A549 (cell line): Measurements from ENCODE around the gene VPS35L. TPM values are rescaled to one million over a fixed set of nuclear protein-coding genes. Genes with fewer than 3 reads are reported as not detected.

Experiments used
- ATAC-seq, 2 experiments: fragments of 200-7000 bp in 1 of 2; fragments of >200 bp in 1 of 2; cut with Nextera tagmentation in 1 of 2; cut with Tn5 transposase in 1 of 2; 3 replicates each; pipeline versions ENCODE4 v1.8.0 to v1.9.1; 2018 to 2020; ENCODE audit warnings: mild to moderate bottlenecking in 1 of 2, moderate library complexity in 1 of 2
- CTCF ChIA-PET: fragments of 300-600 bp; sonication (Branson Sonifier 250); formaldehyde crosslinking; extraction: SDS; loops from one replicate; lab custom pipeline; 2021; ENCODE audit warnings: antibody characterized with exemption, inconsistent platforms; lab: Yijun Ruan, JAX
- POLR2A ChIA-PET: fragments of 350-600 bp; formaldehyde crosslinking; extraction: SDS; loops from one replicate; lab custom pipeline; 2021; ENCODE audit warnings: antibody characterized with exemption, inconsistent platforms; lab: Yijun Ruan, JAX
- DNase-seq, 2 experiments: peaks; one replicate each; pipeline versions ENCODE4 v3.0.0 to v3.0.0-alpha.2; 2011 to 2016; ENCODE audit warnings: low read depth in 1 of 2, low spot score in 1 of 2
- FAIRE-seq: peaks from 2 replicates; lab custom pipeline; 2011; peaks lifted over from hg19 to GRCh38; lab: Jason Lieb, UNC
- H3K27ac ChIP-seq, 2 experiments: fragments of >200 bp; sonication (Bioruptor Twin); formaldehyde crosslinking; 3 replicates each; pipeline ENCODE4 v1.5.1; 2016 to 2017
- H3K4me1 ChIP-seq: fragments of >200 bp; sonication (Bioruptor Twin); formaldehyde crosslinking; 3 replicates; pipeline ENCODE4 v1.6.1; 2016
- H3K4me2 ChIP-seq: fragments of >200 bp; sonication (Bioruptor Twin); formaldehyde crosslinking; 3 replicates; pipeline ENCODE4 v1.6.1; 2016
- H3K4me3 ChIP-seq: fragments of >200 bp; sonication (Bioruptor Twin); formaldehyde crosslinking; 3 replicates; pipeline ENCODE4 v1.5.1; 2016
- H3K9me3 ChIP-seq: fragments of >200 bp; sonication (Bioruptor Twin); formaldehyde crosslinking; 3 replicates; pipeline ENCODE4 v1.6.1; 2016
- BHLHE40 ChIP-seq: IDR thresholded peaks from 2 replicates; pipeline ENCODE4 v1.6.1; 2012; ENCODE audit warnings: low read depth, low read length, inconsistent platforms
- CBX2 ChIP-seq: fragments of 200-600 bp; sonication (generic); IDR thresholded peaks from 2 replicates; pipeline ENCODE4 v1.6.1; 2016; ENCODE audit warnings: low read depth, mild to moderate bottlenecking, borderline replicate concordance
- CEBPB ChIP-seq, 2 experiments: fragments of >200 bp in 1 of 2; sonication (Bioruptor Twin) in 1 of 2; formaldehyde crosslinking in 1 of 2; IDR thresholded peaks; 2 replicates each; pipeline ENCODE4 v1.6.1; 2012 to 2016
- CHD4 ChIP-seq: fragments of 200-600 bp; sonication (generic); IDR thresholded peaks from 2 replicates; pipeline ENCODE4 v1.6.1; 2016; ENCODE audit warnings: antibody characterized with exemption, mild to moderate bottlenecking, borderline replicate concordance
- EHF ChIP-seq: fragments of 250-450 bp; sonication (Bioruptor Pico); IDR thresholded peaks from 2 replicates; pipeline ENCODE4 v1.5.0; 2020; ENCODE audit warnings: mild to moderate bottlenecking
- ESRRA ChIP-seq: fragments of 150-350 bp; IDR thresholded peaks from 2 replicates; pipeline ENCODE4 v1.6.1; 2014; ENCODE audit warnings: mild to moderate bottlenecking, low read length, borderline replicate concordance
- HDAC2 ChIP-seq: fragments of 200-600 bp; sonication (generic); IDR thresholded peaks from 2 replicates; pipeline ENCODE4 v1.6.1; 2016
- HOXB13 ChIP-seq: fragments of 250-450 bp; sonication (Bioruptor Pico); IDR thresholded peaks from 2 replicates; pipeline ENCODE4 v1.5.0; 2020; ENCODE audit warnings: low read depth, mild to moderate bottlenecking, moderate library complexity
- JUN ChIP-seq, 2 experiments: fragments of >200 bp; sonication (Bioruptor Twin); formaldehyde crosslinking; IDR thresholded peaks; 2 replicates in 1 of 2; 3 replicates in 1 of 2; pipeline ENCODE4 v1.6.1; 2016 to 2017
- KDM5A ChIP-seq: fragments of 200-600 bp; sonication (generic); IDR thresholded peaks from 2 replicates; pipeline ENCODE4 v1.6.1; 2016; ENCODE audit warnings: antibody characterized with exemption, mild to moderate bottlenecking
- MAZ ChIP-seq: fragments of 150-350 bp; IDR thresholded peaks from 2 replicates; pipeline ENCODE4 v1.6.1; 2014; ENCODE audit warnings: antibody characterized with exemption, low read depth, low read length, borderline replicate concordance
- NFE2L2 ChIP-seq: fragments of 150-350 bp; conservative IDR thresholded peaks from 2 replicates; pipeline ENCODE4 v1.6.1; 2014; ENCODE audit warnings: low read length
- NPAS2 ChIP-seq: fragments of 250-450 bp; sonication (Bioruptor Pico); IDR thresholded peaks from 2 replicates; pipeline ENCODE4 v1.8.0; 2022; ENCODE audit warnings: mild to moderate bottlenecking, moderate library complexity, borderline replicate concordance
- NR3C1 ChIP-seq: fragments of >200 bp; sonication (Bioruptor Twin); formaldehyde crosslinking; IDR thresholded peaks from 3 replicates; pipeline ENCODE4 v1.6.1; 2017
- POLR2A ChIP-seq: IDR thresholded peaks from 2 replicates; pipeline ENCODE4 v1.6.1; 2012; ENCODE audit warnings: mild to moderate bottlenecking, low read length
- POLR2AphosphoS2 ChIP-seq: conservative IDR thresholded peaks from 2 replicates; pipeline ENCODE4 v1.6.1; 2012; ENCODE audit warnings: low read length, improper control_type of control experiment, inconsistent platforms
- RAD21 ChIP-seq, 2 experiments: fragments of >200 bp in 1 of 2; sonication (Bioruptor Twin) in 1 of 2; formaldehyde crosslinking in 1 of 2; IDR thresholded peaks in 1 of 2; conservative IDR thresholded peaks in 1 of 2; 2 replicates in 1 of 2; 3 replicates in 1 of 2; pipeline ENCODE4 v1.6.1; 2012 to 2018; ENCODE audit warnings: inconsistent platforms in 1 of 2
- RCOR1 ChIP-seq: fragments of 150-350 bp; IDR thresholded peaks from 2 replicates; pipeline ENCODE4 v1.6.1; 2014; ENCODE audit warnings: antibody characterized with exemption, low read length, low read depth
- RFX5 ChIP-seq: fragments of 450-650 bp; IDR thresholded peaks from 2 replicates; pipeline ENCODE4 v1.7.1; 2014; ENCODE audit warnings: antibody characterized with exemption, mild to moderate bottlenecking, moderate library complexity
- SMC3 ChIP-seq: fragments of >200 bp; sonication (Bioruptor Twin); formaldehyde crosslinking; IDR thresholded peaks from 3 replicates; pipeline ENCODE4 v1.6.1; 2018; ENCODE audit warnings: inconsistent platforms
- TFCP2L1 ChIP-seq: fragments of 250-450 bp; sonication (Bioruptor Pico); IDR thresholded peaks from 2 replicates; pipeline ENCODE4 v1.5.0; 2021; ENCODE audit warnings: mild to moderate bottlenecking
- TP53 ChIP-seq: fragments of 250-450 bp; sonication (Bioruptor Pico); IDR thresholded peaks from 2 replicates; pipeline ENCODE4 v1.5.0; 2021; ENCODE audit warnings: mild to moderate bottlenecking, moderate library complexity
- WGBS: methylation state at CpG from one replicate; pipeline ENCODE4 v1.1.6; 2017; ENCODE audit errors: missing lambda C conversion rate; 5-methylcytosine and 5-hydroxymethylcytosine counted together
- polyA plus RNA-seq, 4 experiments: library from polyadenylated mRNA; depleted of rRNA in 3 of 4; stranded (reverse); fragments of >200 nt; fragmentation: RNase III in 1 of 4; extraction: RNeasy Plus Mini Kit Qiagen cat#74134 plus additional on column Dnase treatment in 1 of 4; gene quantifications; 2 replicates in 3 of 4; 3 replicates in 1 of 4; pipeline ENCODE4 v1.2.3, GENCODE V29; 2011 to 2017
- TF ChIP-seq, protein P1 (sequence below): fragments of >200 bp; sonication (Bioruptor Twin); formaldehyde crosslinking; IDR thresholded peaks from 3 replicates; pipeline ENCODE4 v1.5.1; 2016
- TF ChIP-seq, protein P2 (sequence below): fragments of 250-450 bp; sonication (Bioruptor Pico); IDR thresholded peaks from 2 replicates; pipeline ENCODE4 v1.5.0; 2020; ENCODE audit warnings: low read depth, mild to moderate bottlenecking, moderate library complexity
- TF ChIP-seq, protein P3 (sequence below): fragments of >200 bp; sonication (Bioruptor Twin); formaldehyde crosslinking; IDR thresholded peaks from 3 replicates; pipeline ENCODE4 v1.6.1; 2016

Gene VPS35L
- polyA plus RNA-seq, 2 of the 4 experiments (the other 2 are of a cell fraction) = 38.4 to 47.7 TPM

DNA sequence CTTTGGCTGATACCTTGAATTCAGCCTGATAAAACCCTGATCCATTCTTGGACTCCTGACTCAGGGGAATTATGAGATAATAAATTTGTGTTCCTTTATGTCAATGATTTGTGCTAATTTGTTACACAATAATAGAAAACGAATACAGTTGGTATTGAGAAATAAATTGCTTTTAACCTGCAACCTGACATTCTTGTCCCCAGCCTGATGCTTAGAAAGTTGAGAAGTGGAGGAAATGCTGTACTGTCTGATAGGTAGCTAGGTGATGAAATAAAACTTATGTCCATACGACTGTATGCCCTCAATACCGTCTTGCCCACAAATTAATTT is 173.1 kb downstream of the VPS35L start (continued):
- no peak for TF ChIP-seq KDM5A
- no peak for TF ChIP-seq POLR2A
- TF ChIP-seq ESRRA = no peak
- no peak for TF ChIP-seq MAZ
- TF ChIP-seq EHF (CRISPR knock-in tag) = no peak
- no peak for TF ChIP-seq RAD21 (conservative IDR thresholded peaks at IDR 0.05 in 1 of 2, IDR thresholded peaks at IDR 0.05 in 1 of 2)
- TF ChIP-seq JUN (IDR thresholded peaks at IDR 0.05) = no peak
- TF ChIP-seq, all 56 proteins: peak for 0

DNA sequence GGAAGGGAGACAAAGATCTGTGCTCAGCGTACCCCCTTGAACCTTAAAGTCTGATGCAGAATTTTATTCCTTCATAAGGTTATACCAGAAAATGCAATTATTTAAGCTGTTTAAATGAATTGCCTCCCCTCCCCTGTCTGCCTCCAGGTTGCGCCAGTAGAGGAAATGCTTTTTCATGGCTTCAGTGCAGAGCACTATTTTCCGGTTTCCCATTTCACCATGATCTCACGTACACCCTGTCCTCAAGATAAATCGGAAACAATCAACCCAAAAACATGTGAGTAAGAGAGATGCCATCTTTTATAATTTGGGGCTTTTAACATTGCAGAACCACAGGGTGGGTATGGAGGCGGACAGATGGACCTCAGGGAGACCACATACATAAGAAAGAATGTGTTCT is 178.0 kb downstream of the VPS35L start:
- Histone ChIP-seq H3K4me3 (no peak overlapping the region), H3K27ac (no peak overlapping the region), H3K4me2 (no peak overlapping the region), H3K4me1 (no peaks in the 10 kb centered on the region)
- DNase-seq (no peak), ATAC-seq (no peak), FAIRE-seq (no peak)
- POLR2A ChIA-PET = no interaction called here
- TF ChIP-seq SMC3 (no peak), CBX2 (no peak), POLR2AphosphoS2 (no peak), CHD4 (no peak), CEBPB (IDR thresholded peaks at IDR 0.05) (no peak), TP53 (CRISPR knock-in tag) (no peak), NPAS2 (no peak), NR3C1 (no peak), HOXB13 (CRISPR knock-in tag) (no peak), NFE2L2 (no peak), BHLHE40 (no peak), EHF (CRISPR knock-in tag) (no peak), RFX5 (no peak), TFCP2L1 (CRISPR knock-in tag) (no peak), RCOR1 (no peak), HDAC2 (no peak)
- TF ChIP-seq, protein P1, sequence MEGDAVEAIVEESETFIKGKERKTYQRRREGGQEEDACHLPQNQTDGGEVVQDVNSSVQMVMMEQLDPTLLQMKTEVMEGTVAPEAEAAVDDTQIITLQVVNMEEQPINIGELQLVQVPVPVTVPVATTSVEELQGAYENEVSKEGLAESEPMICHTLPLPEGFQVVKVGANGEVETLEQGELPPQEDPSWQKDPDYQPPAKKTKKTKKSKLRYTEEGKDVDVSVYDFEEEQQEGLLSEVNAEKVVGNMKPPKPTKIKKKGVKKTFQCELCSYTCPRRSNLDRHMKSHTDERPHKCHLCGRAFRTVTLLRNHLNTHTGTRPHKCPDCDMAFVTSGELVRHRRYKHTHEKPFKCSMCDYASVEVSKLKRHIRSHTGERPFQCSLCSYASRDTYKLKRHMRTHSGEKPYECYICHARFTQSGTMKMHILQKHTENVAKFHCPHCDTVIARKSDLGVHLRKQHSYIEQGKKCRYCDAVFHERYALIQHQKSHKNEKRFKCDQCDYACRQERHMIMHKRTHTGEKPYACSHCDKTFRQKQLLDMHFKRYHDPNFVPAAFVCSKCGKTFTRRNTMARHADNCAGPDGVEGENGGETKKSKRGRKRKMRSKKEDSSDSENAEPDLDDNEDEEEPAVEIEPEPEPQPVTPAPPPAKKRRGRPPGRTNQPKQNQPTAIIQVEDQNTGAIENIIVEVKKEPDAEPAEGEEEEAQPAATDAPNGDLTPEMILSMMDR = no peak
- TF ChIP-seq, protein P2, sequence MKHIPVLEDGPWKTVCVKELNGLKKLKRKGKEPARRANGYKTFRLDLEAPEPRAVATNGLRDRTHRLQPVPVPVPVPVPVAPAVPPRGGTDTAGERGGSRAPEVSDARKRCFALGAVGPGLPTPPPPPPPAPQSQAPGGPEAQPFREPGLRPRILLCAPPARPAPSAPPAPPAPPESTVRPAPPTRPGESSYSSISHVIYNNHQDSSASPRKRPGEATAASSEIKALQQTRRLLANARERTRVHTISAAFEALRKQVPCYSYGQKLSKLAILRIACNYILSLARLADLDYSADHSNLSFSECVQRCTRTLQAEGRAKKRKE (CRISPR knock-in tag) = no peak
- TF ChIP-seq, protein P3, sequence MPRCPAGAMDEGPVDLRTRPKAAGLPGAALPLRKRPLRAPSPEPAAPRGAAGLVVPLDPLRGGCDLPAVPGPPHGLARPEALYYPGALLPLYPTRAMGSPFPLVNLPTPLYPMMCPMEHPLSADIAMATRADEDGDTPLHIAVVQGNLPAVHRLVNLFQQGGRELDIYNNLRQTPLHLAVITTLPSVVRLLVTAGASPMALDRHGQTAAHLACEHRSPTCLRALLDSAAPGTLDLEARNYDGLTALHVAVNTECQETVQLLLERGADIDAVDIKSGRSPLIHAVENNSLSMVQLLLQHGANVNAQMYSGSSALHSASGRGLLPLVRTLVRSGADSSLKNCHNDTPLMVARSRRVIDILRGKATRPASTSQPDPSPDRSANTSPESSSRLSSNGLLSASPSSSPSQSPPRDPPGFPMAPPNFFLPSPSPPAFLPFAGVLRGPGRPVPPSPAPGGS = no peak
- TF ChIP-seq, all 56 proteins: peak for 0
- CTCF ChIA-PET = no interaction called here
- no peaks in the 10 kb centered on the region for H3K9me3 ChIP-seq
- WGBS = 93% methylated on average over 6 of the region's 6 CpGs
